ENCODE measurements around the gene CSNK1G3. TPM values are rescaled to one million over a fixed set of nuclear protein-coding genes. Genes with fewer than 3 reads are reported as not detected.

The CSNK1G3 gene
- polyA plus RNA-seq, 1 experiment, result 40.9 TPM

DNA sequence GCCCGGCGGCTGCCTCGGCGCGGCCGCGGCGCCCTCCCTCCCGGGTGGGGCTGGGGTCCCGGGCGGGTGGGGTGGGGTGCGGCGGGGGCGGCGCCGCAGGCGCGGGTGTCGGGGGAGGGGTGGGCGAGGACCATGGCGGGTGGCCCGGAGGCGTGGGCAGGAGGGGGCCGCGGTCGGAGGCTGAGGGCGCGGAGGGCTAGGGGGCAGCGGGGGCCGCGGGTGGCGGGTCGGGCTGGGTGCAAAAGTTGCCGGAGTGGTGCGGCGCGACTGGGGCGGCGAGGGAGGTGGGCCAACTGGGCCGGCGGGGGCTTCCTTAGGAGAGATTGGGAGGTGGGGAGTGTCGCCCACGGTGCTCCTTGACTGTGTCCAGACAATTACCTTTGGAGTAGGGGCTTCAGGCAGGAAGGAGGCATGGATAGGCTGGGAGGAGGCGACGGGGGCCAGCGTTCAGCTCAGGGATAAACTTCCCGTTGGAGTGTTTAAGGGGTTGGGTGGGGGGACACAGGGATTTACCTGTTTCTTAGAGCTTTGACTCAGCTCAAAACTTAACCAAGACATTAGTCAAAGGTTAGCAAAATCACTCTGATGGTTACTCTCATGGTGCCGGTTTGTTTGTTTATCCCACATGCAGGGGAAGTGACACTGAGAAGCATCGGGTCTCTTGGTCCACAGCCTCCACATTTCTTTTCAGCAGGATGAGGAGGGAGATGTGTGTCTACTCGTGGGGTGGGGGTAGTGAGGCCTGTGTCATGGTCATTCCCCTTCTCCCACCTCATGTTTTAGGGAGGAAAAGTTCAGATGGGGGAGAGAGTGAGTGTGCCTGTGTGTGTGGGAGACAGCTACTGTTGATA is 859 bp downstream of the CSNK1G3 start:
- no peak for DNase-seq (ENCODE audit: low read depth, low spot score)
- Histone ChIP-seq H3K27me3 (ENCODE audit: control insufficient read depth, insufficient read depth, low read length) (no peaks in the 10 kb centered on the region), H3K9me3 (ENCODE audit: control insufficient read depth, insufficient read depth, low read length) (no peaks in the 10 kb centered on the region), H3K27ac (ENCODE audit: low read depth, low read length) (no peak overlapping the region), H3K4me3 (ENCODE audit: low read depth, low read length) (peak overlapping the region; percentile 85)
- TF ChIP-seq, protein P1, sequence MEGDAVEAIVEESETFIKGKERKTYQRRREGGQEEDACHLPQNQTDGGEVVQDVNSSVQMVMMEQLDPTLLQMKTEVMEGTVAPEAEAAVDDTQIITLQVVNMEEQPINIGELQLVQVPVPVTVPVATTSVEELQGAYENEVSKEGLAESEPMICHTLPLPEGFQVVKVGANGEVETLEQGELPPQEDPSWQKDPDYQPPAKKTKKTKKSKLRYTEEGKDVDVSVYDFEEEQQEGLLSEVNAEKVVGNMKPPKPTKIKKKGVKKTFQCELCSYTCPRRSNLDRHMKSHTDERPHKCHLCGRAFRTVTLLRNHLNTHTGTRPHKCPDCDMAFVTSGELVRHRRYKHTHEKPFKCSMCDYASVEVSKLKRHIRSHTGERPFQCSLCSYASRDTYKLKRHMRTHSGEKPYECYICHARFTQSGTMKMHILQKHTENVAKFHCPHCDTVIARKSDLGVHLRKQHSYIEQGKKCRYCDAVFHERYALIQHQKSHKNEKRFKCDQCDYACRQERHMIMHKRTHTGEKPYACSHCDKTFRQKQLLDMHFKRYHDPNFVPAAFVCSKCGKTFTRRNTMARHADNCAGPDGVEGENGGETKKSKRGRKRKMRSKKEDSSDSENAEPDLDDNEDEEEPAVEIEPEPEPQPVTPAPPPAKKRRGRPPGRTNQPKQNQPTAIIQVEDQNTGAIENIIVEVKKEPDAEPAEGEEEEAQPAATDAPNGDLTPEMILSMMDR (IDR thresholded peaks at IDR 0.05; ENCODE audit: low read depth, low read length), result no peak
- CTCF ChIA-PET, result interaction anchor here (0.5 to 2.5 kb wide), 2 partner anchors 23 to 89 kb away, joined by 5 to 15 read pairs; partner anchors contain the start of gene CEP120
- POLR2A ChIA-PET, result interaction anchor here (0.6 to 1.5 kb wide), 6 partner anchors 31 to 98 kb away, joined by 3 to 26 read pairs (median 4); partner anchors contain the start of gene CEP120

DNA sequence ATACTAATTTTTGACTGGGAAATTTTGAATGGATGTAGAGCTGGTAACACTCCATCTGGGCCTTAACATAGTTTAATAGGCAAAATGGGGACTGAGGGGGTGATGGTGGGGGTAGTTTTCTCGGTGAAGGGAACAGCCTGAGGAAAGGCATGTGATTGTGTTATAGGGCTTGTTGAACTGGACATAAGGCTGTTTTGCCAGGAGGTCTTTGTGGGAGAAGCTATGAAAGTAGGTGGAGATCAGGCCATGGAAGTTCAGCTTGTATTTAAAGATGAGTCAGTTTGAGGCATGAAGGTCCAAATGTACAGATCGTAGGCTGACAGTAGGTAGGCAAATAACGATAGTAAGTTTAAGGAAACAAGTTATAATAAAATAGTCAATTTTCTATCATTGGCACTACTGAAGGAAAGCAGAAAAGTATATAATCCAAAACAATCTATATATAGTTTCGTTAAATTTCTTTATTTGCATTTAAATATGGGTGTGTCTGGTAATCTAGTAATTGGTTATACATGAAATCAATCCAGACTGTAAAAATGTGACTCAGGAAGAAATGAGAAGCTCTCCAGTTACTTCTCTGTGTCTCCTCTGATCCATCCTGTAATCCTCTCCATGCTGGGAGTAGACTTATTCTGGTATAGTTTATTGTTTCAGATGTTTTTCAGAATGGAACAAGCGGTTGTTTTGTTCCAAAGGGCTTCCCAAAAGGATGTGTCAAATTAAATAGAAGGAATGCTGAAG is 2.8 kb downstream of the CSNK1G3 start:
- H3K27ac ChIP-seq (ENCODE audit: low read depth, low read length), result no peak overlapping the region
- H3K4me3 ChIP-seq (ENCODE audit: low read depth, low read length), result no peak overlapping the region; the same call in 1 of the 2 replicates
- TF ChIP-seq, protein P1 (IDR thresholded peaks at IDR 0.05; ENCODE audit: low read depth, low read length), result no peak
- no peaks in the 10 kb centered on the region for H3K9me3 ChIP-seq (ENCODE audit: control insufficient read depth, insufficient read depth, low read length)
- ChIA-PET POLR2A (no interaction called here), CTCF (interaction anchor here (0.7 to 1.2 kb wide), 3 partner anchors 92 to 96 kb away, joined by 3 to 6 read pairs (median 3); partner anchors contain the start of gene CEP120)
- no peaks in the 10 kb centered on the region for H3K27me3 ChIP-seq (ENCODE audit: control insufficient read depth, insufficient read depth, low read length)
- no peak for DNase-seq (ENCODE audit: low read depth, low spot score)

DNA sequence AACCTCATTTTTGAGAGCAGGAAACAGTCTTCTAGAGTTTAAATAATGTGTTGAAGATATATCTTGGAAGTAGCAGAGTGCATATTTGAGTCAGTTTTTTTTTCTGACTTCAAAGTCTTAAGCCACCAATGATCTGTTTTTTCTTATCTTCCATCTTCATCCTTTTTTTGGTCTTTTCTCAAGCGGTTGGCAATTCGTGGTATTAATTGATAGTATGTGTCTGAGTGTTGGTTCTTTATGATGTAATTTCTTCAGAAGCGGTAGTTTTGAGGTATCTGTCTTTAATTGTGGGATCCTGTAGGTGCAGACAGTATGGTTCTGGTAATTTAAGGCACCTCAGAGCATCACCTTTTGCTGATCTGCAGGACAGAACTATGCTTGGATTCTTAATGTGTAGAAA is 3.9 kb downstream of the CSNK1G3 start:
- Histone ChIP-seq H3K4me3 (ENCODE audit: low read depth, low read length) (no peak overlapping the region), H3K27me3 (ENCODE audit: control insufficient read depth, insufficient read depth, low read length) (no peaks in the 10 kb centered on the region), H3K9me3 (ENCODE audit: control insufficient read depth, insufficient read depth, low read length) (no peaks in the 10 kb centered on the region), H3K27ac (ENCODE audit: low read depth, low read length) (no peak overlapping the region)
- TF ChIP-seq, protein P1 (IDR thresholded peaks at IDR 0.05; ENCODE audit: low read depth, low read length), result no peak
- DNase-seq (ENCODE audit: low read depth, low spot score), result no peak
- ChIA-PET POLR2A (no interaction called here), CTCF (interaction anchor here (0.7 kb wide), 1 partner anchor 92 kb away, joined by 3 read pairs; the partner anchor contains the start of gene CEP120)

DNA sequence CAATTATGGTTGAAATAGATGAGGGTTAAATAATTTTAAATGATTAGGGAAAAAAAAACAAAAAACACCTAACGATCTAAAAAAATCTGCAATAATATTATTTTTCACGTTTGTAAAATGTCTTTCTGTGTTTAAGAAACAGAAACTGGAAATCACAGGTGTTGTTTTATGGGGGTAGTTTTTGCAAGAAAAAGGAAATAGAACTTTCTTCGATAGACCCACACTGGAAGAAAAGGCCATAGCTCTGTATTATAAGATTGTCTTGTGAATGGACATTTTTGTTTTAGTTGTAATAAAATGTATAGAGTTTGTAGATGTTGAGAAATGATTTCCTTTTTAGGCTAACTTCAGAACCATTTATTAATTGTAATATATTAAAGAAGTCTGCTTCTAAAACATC is 5.5 kb downstream of the CSNK1G3 start:
- no peaks in the 10 kb centered on the region for H3K9me3 ChIP-seq (ENCODE audit: control insufficient read depth, insufficient read depth, low read length)
- H3K4me3 ChIP-seq (ENCODE audit: low read depth, low read length), result no peak overlapping the region
- ChIA-PET CTCF (no interaction called here), POLR2A (interaction anchor here (0.7 kb wide), 2 partner anchors 30 to 36 kb away, joined by 5 to 6 read pairs; no protein-coding TSS in a partner anchor)
- DNase-seq (ENCODE audit: low read depth, low spot score), result no peak
- H3K27ac ChIP-seq (ENCODE audit: low read depth, low read length), result no peak overlapping the region
- TF ChIP-seq, protein P1 (IDR thresholded peaks at IDR 0.05; ENCODE audit: low read depth, low read length), result no peak
- no peaks in the 10 kb centered on the region for H3K27me3 ChIP-seq (ENCODE audit: control insufficient read depth, insufficient read depth, low read length)

All from AG04450 (cell line).